COLO668 (cell line): ENCODE results near the gene RARA.
"Not testable (repeated sequence)": the region's sequence is repeated elsewhere in the genome, so short reads cannot be mapped to it uniquely, and the experiment has no call there.

Experiments used
- DNase-seq: peaks from one replicate; lab custom pipeline; 2025; ENCODE audit not compliant: unreplicated experiment; lab: John Stamatoyannopoulos, UW

Gene RARA

GRCh38 chr17:40297511-40297910, 11.5 kb upstream of the RARA start:
- no peak for DNase-seq

DNA sequence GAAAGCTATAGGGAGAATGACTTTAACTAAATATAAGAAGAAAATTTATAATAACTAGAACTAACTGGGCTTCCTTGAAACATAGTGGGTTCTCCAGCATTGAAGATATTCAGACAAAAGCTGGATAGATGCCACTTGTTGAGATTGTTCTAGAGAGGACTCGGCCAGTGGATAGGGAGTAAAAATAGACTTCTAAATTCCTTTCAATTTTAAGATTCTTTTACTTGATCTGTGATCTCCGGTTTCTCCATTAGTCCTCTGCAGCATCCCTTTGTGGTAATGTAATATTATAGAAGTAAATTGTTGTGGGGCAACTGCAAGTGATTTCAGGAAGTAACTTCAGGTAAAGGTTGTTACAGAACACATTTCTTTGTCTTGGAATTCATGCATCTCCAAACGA, 10.3 kb upstream of the RARA start:
- DNase-seq, result no peak

- DNase-seq, result not testable (repeated sequence)
These were observed 9.7 kb upstream of the RARA start for GRCh38 chr17:40299159-40299757.

- peak; percentile 11 for DNase-seq
These were observed 7.7 kb upstream of the RARA start for GRCh38 chr17:40301315-40301714.

DNA sequence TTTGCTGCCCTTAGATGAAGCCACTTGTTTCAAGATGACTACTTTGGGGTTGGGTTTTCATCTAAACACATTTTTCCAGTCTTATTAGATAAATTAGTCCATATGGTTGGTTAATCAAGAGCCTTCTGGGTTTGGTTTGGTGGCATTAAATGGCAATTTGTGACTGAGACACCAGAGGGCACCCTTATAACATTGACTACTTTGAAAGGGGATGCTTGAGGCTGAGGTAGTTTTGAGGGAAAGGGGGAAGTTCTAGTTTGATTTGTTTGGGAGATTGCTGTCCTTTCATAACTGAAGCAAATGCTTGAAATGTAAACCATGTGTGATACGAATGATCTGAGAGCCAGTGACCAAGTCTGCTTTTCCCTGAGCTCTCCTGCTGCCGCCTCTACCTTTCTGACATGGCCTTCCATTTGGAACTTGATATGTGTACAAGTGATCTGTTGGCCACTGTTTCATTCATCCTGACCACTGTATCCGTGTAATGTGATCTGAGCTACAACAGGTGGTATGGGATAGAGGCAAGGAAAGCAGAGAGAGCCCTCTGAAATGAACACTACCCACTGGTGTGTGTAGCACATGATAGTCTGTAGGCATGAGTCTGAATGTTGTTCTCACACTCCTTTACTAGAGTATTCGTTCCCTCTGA, 5.8 kb upstream of the RARA start:
- peak; percentile 45 for DNase-seq

GRCh38 chr17:40303708-40304551, 5.0 kb upstream of the RARA start:
- DNase-seq, result peak; percentile 26

- DNase-seq, result not testable (repeated sequence)
These were observed 4.5 kb upstream of the RARA start for GRCh38 chr17:40304552-40304863.

GRCh38 chr17:40304866-40305265, 4.1 kb upstream of the RARA start:
- not testable (repeated sequence) for DNase-seq

GRCh38 chr17:40306395-40306794, 2.6 kb upstream of the RARA start:
- DNase-seq, result no peak

DNA sequence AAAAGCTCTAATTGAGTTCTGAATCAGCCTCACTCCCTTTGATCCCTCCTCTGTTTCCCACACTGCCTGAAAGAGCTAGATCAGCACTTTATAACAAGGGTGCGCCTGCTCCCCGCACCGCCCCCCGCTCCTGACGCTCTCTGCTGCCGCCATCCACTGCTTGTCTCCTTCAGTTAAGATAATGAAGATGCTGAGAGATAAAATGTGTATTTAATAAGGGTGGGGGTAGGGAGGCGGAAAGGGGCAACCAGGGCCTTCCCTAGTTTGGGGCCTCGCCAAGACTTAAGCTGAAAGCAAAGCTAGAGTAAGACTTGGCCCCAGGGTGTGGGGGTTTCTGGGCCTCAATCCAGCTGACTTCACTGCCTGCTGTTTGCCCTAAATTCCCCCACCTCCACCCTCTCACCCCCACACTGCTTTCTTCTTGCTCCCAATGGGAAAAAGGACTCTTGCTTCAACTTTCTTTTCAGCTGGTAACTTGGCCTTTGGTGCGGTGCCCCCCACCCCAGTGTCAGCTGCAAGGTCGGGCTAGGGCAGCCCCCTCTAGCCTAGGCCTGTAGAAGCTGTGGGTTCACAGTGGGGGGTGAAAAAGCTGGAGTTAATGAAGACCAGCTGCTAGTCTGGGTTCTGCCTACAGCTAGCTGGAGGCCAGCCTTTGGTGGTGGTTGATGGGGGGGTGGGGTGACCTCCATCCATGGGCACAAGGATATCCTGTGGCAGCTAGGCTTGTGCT, 1.8 kb upstream of the RARA start:
- peak; percentile 9 for DNase-seq

GRCh38 chr17:40307740-40308239, 1.2 kb upstream of the RARA start:
- no peak for DNase-seq

- no peak for DNase-seq
These were observed 1.1 kb downstream of the RARA start for GRCh38 chr17:40309949-40310510.

DNA sequence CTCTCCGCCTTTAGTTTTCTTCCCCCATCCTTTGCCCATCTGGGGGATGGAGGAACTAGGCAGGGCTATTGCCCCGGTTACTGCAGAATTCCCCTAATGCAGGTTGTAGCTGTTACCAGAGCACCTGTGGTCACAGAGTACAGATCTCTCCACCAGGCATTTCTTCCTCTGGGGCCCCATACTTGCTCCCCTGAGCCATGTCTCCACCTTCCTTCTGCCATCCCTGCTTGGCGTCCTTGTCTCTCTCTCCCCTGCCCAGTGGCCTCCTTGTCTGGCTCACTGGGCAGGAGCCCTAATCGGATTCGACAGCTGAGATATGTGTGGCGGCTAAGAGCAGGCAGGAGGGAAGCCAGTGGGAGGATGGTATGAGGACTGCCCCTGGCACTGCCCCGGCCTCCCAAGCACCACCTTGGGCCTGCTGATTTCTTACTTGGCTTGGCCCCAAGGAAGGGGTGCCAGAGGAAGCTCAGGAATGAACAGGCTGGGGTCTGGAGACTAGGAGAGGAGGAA, 2.0 kb downstream of the RARA start:
- DNase-seq, result no peak

DNA sequence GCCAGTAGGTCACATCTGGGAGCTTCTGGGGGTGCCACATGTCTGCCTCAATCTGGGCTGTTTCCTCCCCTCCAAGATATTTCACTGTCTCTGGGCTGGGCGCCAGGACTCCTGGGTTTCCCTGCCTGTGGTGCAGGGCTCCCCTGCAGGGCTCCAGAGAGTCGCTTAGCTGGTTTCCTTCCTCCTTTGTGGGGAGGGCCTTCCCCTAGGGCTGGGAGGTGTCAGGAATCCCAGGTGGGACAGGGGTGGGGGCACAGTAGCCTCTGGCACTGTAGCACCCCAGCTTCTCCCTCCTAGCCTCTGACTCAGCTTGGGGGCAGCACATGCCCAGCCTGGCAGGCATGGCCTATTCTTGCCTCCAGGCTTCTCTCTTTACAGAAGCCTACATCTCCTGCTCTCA, 2.6 kb downstream of the RARA start:
- no peak for DNase-seq

DNA sequence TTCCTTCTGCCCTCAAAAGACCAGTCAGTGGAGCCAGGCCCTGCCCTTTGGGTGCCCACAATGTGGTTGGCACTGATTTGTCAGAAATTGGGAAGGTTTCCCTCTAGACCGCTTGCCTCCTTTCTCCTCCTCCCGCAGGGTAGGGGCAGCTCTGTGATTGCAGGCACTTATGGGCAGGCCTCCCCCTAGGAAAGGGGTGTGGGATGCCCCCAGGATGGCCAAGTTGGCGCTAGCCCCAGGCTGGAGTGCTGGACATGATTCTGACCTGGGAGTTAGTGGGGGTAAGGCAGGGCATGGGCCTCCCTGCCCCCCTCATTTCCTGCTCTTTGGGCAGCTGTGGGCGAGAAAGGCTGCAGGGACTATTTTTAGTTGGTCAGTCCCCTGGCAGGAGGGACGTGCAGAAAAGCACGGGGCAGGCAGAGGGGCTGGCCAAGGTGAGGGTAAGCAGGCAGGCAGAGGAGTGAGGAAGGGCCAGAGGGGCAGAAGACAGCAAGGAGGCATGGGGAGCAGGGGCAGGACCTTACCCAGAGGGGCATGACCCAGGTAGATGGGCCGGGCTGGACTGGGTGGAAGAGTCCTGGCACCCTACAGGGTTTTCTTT, 3.3 kb downstream of the RARA start:
- DNase-seq, result no peak

- no peak for DNase-seq
These were observed 4.1 kb downstream of the RARA start for GRCh38 chr17:40312893-40313667.

DNA sequence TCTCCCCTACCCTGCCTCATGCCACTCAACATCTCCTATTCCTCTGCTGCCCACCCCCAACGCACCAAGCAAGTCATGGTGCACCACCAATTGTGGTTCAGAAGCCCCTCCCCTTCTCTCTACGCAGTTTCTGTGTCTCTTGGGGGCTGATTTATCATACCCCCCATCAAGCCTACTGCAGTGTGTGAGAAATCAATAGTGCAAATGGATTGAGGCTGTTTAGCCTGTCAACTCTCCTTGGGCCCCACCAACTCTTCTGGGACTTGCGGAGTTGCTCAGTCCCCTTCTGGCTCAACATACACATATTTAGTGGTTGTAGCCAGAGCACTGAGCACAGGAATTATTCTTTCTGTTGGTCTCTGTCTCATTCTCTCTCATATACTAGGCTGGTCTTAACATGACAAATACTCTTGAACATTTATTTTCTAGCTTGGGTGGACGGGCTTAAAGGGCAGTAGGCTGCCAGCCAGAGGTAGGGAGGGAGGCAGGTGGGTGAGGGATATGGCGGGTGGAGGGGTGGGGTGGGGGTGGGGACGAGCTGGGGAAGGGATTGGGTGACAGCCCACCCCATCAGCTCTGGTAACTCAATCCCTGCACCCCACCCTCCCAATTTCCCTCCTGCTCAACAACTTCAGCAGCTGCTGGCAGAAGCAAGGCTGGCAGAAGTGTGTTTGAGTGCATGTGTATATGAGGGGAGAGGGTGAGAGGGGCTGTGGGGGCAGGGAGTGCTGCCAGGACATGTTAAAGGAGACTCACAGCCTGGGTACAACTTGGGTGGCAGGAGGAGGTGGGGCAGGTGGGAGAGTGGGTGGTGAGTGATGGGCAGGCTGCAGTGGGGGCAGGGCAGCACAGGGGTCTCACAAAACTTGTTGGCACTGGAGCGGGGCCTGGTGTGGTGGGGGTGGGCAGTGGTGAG, 4.9 kb downstream of the RARA start:
- peak; percentile 34 for DNase-seq

DNA sequence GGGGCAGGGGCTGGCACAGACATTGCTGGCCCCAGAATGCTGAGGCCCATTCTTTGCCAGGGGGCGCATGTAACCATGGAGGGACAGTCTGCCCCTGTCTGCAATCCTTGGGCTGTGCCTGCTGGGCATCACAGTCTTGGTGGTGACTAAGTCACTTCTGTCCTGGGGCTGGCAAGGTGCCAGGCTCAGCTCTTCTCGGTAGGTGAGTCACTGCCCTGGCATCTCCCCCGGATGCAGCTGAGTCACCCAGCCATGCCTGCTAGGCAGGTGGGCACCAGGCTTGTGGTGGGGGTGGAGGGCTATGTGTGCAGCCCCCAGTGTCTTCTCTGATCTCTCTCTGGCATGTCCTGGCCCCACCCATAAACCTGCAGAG, 5.6 kb downstream of the RARA start:
- peak; percentile 94 for DNase-seq

GRCh38 chr17:40315206-40315605, 6.2 kb downstream of the RARA start:
- DNase-seq, result no peak
